Right lobe of liver (tissue), 4 donors: ENCODE data around the gene ACSS1.

Source experiments
- CTCF ChIP-seq, 4 donors: fragments of 200-600 bp in 3 of 4; fragments of 450-650 bp in 1 of 4; IDR thresholded peaks; one replicate each; pipeline versions ENCODE4 v1.5.1 to v1.8.0; 2016 to 2022; ENCODE audit warnings: antibody characterized with exemption in 4 of 4, mild to moderate bottlenecking in 2 of 4
- POLR2A ChIP-seq: fragments of 450-650 bp; IDR thresholded peaks from one replicate; pipeline ENCODE4 v1.6.1; 2017; ENCODE audit warnings: antibody characterized with exemption, mild to moderate bottlenecking
- donor health status: DM: no; HTN: no; CAD: no.
- donor health status: DM: no; HTN: no; CAD: no.
- donor health status: DM: no; HTN: yes; CAD: no.

DNA sequence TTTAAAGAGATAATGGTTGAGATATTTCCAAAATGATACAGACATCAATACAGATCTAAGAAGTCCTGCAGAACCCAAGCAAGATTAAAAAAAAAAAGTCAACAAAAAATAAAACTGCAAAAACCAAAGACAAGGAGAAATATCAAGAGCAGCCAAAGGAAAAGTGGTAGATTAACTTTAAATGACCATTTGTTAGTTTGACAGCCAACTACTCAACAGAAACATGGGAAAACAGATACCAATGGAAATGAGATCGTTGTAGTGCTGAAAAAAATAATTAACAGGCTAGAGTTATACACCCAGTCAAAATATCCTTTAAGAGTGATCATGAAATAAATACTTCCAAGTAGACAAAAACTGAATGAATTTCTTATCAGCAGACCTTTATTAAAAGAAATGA is 54.9 kb downstream of the ACSS1 start:
- no peak for TF ChIP-seq CTCF (IDR thresholded peaks at IDR 0.05)
- TF ChIP-seq POLR2A = no peak
